Astrocyte of the cerebellum (primary cell): Measurements from ENCODE around the gene SULT2B1.

Experiments
- DNase-seq: peaks from one replicate; pipeline ENCODE4 v3.0.0-alpha.2; 2011; ENCODE audit warnings: low read depth
- H3K4me3 ChIP-seq: 2 replicates; pipeline ENCODE4 v1.5.1; 2011; ENCODE audit warnings: mild to moderate bottlenecking, low read depth, low read length, moderate library complexity
- CTCF ChIP-seq: IDR thresholded peaks from 2 replicates; pipeline ENCODE4 v1.5.1; 2012; ENCODE audit warnings: low read length, low read depth, moderate library complexity, mild to moderate bottlenecking; ENCODE audit errors: missing control alignments
- in situ Hi-C: cut with HindIII; loops from 2 replicates; pipeline ENCODE4 v1.10.0; 2017; ENCODE audit warnings: low sequenced_read_pairs

Gene SULT2B1

GRCh38 chr19:48598996-48599700 lies 47.2 kb downstream of the SULT2B1 start:
- in situ Hi-C loops = no loop called here

GRCh38 chr19:48600679-48601417 lies 48.9 kb downstream of the SULT2B1 start:
- TF ChIP-seq CTCF = no peak
- no peak overlapping the region for H3K4me3 ChIP-seq
- no peak for DNase-seq
- in situ Hi-C loops = no loop called here

More at GRCh38 chr19:48598996-48599700, 47.2 kb downstream of the SULT2B1 start:
- no peak for TF ChIP-seq CTCF
- DNase-seq = no peak
- no peak overlapping the region for H3K4me3 ChIP-seq

- no peak for DNase-seq
- no peak overlapping the region for H3K4me3 ChIP-seq
- in situ Hi-C loops = no loop called here
- no peak for TF ChIP-seq CTCF
Observed at GRCh38 chr19:48603001-48603400, 51.0 kb downstream of the SULT2B1 start.

GRCh38 chr19:48603449-48603848 lies 51.5 kb downstream of the SULT2B1 start:
- in situ Hi-C loops = no loop called here

GRCh38 chr19:48603850-48604249 lies 51.9 kb downstream of the SULT2B1 start:
- in situ Hi-C loops = no loop called here
- no peak overlapping the region for H3K4me3 ChIP-seq
- no peak for DNase-seq
- TF ChIP-seq CTCF = no peak

More at GRCh38 chr19:48603449-48603848, 51.5 kb downstream of the SULT2B1 start:
- no peak overlapping the region for H3K4me3 ChIP-seq
- no peak for TF ChIP-seq CTCF
- DNase-seq = no peak

GRCh38 chr19:48606463-48607358 lies 54.7 kb downstream of the SULT2B1 start, which contains the start of gene SPACA4:
Gene SPACA4 (plus strand): TSS chr19:48606742. CDS start chr19:48606979, 237 bp downstream.
- H3K4me3 ChIP-seq = no peak within 1 kb of the TSS
- no peak for DNase-seq
- in situ Hi-C loops = no loop called here
- TF ChIP-seq CTCF = no peak
